HepG2 (cell line): ENCODE measurements around the gene IGFBP5. TPM values are rescaled to one million over a fixed set of nuclear protein-coding genes. Genes with fewer than 3 reads are reported as not detected.

Source experiments
- ATRX ChIP-seq: sonication (generic); formaldehyde crosslinking; IDR thresholded peaks from 2 replicates; pipeline ENCODE4 v1.4.0; 2020; ENCODE audit warnings: missing genetic modification reagents, borderline replicate concordance
- CEBPB ChIP-seq: IDR thresholded peaks from 2 replicates; pipeline ENCODE4 v1.6.1; 2011; ENCODE audit warnings: low read depth, low read length, improper control_type of control experiment, borderline replicate concordance
- ETV5 ChIP-seq: IDR thresholded peaks from 2 replicates; pipeline ENCODE4 v1.6.1; 2018; ENCODE audit warnings: missing biosample characterization, missing genetic modification reagents, inconsistent platforms, borderline replicate concordance
- FIP1L1 ChIP-seq: fragments of 200-400 bp; formaldehyde crosslinking; IDR thresholded peaks from 2 replicates; pipeline ENCODE4 v1.6.1; 2018; ENCODE audit warnings: low read depth, mild to moderate bottlenecking, low read length, moderate library complexity, borderline replicate concordance; ENCODE audit not compliant: insufficient read depth
- GTF3A ChIP-seq: sonication (generic); formaldehyde crosslinking; conservative IDR thresholded peaks from 2 replicates; pipeline ENCODE4 v1.4.0; 2020; ENCODE audit warnings: mild to moderate bottlenecking, missing genetic modification reagents
- HNRNPL ChIP-seq: fragments of 200-400 bp; formaldehyde crosslinking; IDR thresholded peaks from 2 replicates; pipeline ENCODE4 v1.6.1; 2017; ENCODE audit warnings: mild to moderate bottlenecking, low read depth, low read length
- MED1 ChIP-seq: sonication (generic); formaldehyde crosslinking; IDR thresholded peaks from 2 replicates; pipeline ENCODE4 v1.4.0; 2020; ENCODE audit warnings: missing genetic modification reagents
- MTF1 ChIP-seq: sonication (generic); formaldehyde crosslinking; IDR thresholded peaks from 2 replicates; pipeline ENCODE4 v1.5.0; 2020; ENCODE audit warnings: missing genetic modification reagents
- PBX3 ChIP-seq: sonication (generic); formaldehyde crosslinking; IDR thresholded peaks from 2 replicates; pipeline ENCODE4 v1.8.1; 2023; ENCODE audit warnings: missing genetic modification reagents, inconsistent platforms, borderline replicate concordance
- PRMT3 ChIP-seq: sonication (generic); formaldehyde crosslinking; IDR thresholded peaks from 2 replicates; pipeline ENCODE4 v1.8.1; 2022; ENCODE audit warnings: low read depth, mild to moderate bottlenecking, moderate library complexity, missing genetic modification reagents, borderline replicate concordance
- ZC3H13 ChIP-seq: sonication (generic); formaldehyde crosslinking; IDR thresholded peaks from 2 replicates; pipeline ENCODE4 v1.8.1; 2023; ENCODE audit warnings: mild to moderate bottlenecking, missing genetic modification reagents, moderate library complexity
- ZNF160 ChIP-seq: sonication (generic); formaldehyde crosslinking; IDR thresholded peaks from 2 replicates; pipeline ENCODE4 v1.8.0; 2022; ENCODE audit warnings: mild to moderate bottlenecking, inconsistent platforms, missing genetic modification reagents
- ZNF432 ChIP-seq: sonication (generic); formaldehyde crosslinking; IDR thresholded peaks from 2 replicates; pipeline ENCODE4 v1.5.0; 2020; ENCODE audit warnings: missing genetic modification reagents, mild to moderate bottlenecking, borderline replicate concordance
- ZNF552 ChIP-seq: sonication (generic); formaldehyde crosslinking; IDR thresholded peaks from 2 replicates; pipeline ENCODE4 v1.9.0; 2022; ENCODE audit warnings: missing genetic modification reagents, mild to moderate bottlenecking, borderline replicate concordance
- ZNF589 ChIP-seq: sonication (generic); formaldehyde crosslinking; conservative IDR thresholded peaks from 2 replicates; pipeline ENCODE4 v1.8.0; 2022; ENCODE audit warnings: mild to moderate bottlenecking, moderate library complexity, missing genetic modification reagents
- ZNF800 ChIP-seq: sonication (generic); formaldehyde crosslinking; IDR thresholded peaks from 2 replicates; pipeline ENCODE4 v1.4.0; 2020; ENCODE audit warnings: missing genetic modification reagents
- ZSCAN21 ChIP-seq: sonication (generic); formaldehyde crosslinking; IDR thresholded peaks from 2 replicates; pipeline ENCODE4 v1.8.0; 2022; ENCODE audit warnings: mild to moderate bottlenecking, missing genetic modification reagents, moderate library complexity, borderline replicate concordance
- polyA plus RNA-seq, 8 experiments: library from polyadenylated mRNA; depleted of rRNA in 3 of 8; stranded (reverse) in 7 of 8; unstranded in 1 of 8; fragments of >200 nt; fragmentation: Illumina TruSeq in 4 of 8; extraction: Trizol in 4 of 8; gene quantifications; 2 replicates each; pipeline versions ENCODE4 v1.2.1 to v1.2.3, GENCODE V29; 2011 to 2016; ENCODE audit warnings: low read depth in 4 of 8, missing spikeins in 1 of 8, mixed read lengths in 1 of 8; ENCODE audit not compliant: insufficient read depth in 1 of 8
- total RNA-seq, 5 experiments: library from RNA; depleted of rRNA; stranded (reverse); fragments of >200 nt; fragmentation: Illumina TruSeq; extraction: Trizol; gene quantifications; 2 replicates each; pipeline ENCODE4 v1.2.3, GENCODE V29; 2016; ENCODE audit warnings: low read depth in 1 of 5
- TF ChIP-seq, protein P1 (sequence below): sonication (generic); formaldehyde crosslinking; IDR thresholded peaks from 2 replicates; pipeline ENCODE4 v1.4.0; 2020; ENCODE audit warnings: low read depth, missing genetic modification reagents
- TF ChIP-seq, protein P2 (sequence below): sonication (generic); formaldehyde crosslinking; conservative IDR thresholded peaks from 2 replicates; pipeline ENCODE4 v1.8.0; 2022; ENCODE audit warnings: missing genetic modification reagents

The IGFBP5 gene
- total and polyA plus RNA-seq, 2 of the 13 experiments (the other 11 are each of a cell fraction or from before 2014, with no cell fraction given): 0.15 TPM; not detected in 1

GRCh38 chr2:216661639-216662375, 33.5 kb downstream of the IGFBP5 start (continued):
- TF ChIP-seq, protein P1, sequence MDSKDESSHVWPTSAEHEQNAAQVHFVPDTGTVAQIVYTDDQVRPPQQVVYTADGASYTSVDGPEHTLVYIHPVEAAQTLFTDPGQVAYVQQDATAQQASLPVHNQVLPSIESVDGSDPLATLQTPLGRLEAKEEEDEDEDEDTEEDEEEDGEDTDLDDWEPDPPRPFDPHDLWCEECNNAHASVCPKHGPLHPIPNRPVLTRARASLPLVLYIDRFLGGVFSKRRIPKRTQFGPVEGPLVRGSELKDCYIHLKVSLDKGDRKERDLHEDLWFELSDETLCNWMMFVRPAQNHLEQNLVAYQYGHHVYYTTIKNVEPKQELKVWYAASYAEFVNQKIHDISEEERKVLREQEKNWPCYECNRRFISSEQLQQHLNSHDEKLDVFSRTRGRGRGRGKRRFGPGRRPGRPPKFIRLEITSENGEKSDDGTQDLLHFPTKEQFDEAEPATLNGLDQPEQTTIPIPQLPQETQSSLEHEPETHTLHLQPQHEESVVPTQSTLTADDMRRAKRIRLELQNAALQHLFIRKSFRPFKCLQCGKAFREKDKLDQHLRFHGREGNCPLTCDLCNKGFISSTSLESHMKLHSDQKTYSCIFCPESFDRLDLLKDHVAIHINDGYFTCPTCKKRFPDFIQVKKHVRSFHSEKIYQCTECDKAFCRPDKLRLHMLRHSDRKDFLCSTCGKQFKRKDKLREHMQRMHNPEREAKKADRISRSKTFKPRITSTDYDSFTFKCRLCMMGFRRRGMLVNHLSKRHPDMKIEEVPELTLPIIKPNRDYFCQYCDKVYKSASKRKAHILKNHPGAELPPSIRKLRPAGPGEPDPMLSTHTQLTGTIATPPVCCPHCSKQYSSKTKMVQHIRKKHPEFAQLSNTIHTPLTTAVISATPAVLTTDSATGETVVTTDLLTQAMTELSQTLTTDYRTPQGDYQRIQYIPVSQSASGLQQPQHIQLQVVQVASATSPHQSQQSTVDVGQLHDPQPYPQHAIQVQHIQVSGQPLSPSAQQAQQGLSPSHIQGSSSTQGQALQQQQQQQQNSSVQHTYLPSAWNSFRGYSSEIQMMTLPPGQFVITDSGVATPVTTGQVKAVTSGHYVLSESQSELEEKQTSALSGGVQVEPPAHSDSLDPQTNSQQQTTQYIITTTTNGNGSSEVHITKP (CRISPR knock-in tag): no peak
- TF ChIP-seq GTF3A (no peak), ETV5 (CRISPR knock-in tag) (no peak), MED1 (CRISPR knock-in tag) (peak; percentile 48; the same call in 1 of the 2 replicates), HNRNPL (peak; percentile 60; the same call in 1 of the 2 replicates), ZNF800 (no peak), CEBPB (no peak), ZNF589 (CRISPR knock-in tag) (no peak), ZSCAN21 (peak; percentile 61; the same call in 1 of the 2 replicates), ATRX (CRISPR knock-in tag) (no peak), ZNF160 (no peak), ZNF432 (no peak), PRMT3 (CRISPR knock-in tag) (no peak), FIP1L1 (no peak), PBX3 (CRISPR knock-in tag) (no peak), ZNF552 (no peak), MTF1 (CRISPR knock-in tag) (no peak), ZC3H13 (CRISPR knock-in tag) (no peak)
- TF ChIP-seq, protein P2, sequence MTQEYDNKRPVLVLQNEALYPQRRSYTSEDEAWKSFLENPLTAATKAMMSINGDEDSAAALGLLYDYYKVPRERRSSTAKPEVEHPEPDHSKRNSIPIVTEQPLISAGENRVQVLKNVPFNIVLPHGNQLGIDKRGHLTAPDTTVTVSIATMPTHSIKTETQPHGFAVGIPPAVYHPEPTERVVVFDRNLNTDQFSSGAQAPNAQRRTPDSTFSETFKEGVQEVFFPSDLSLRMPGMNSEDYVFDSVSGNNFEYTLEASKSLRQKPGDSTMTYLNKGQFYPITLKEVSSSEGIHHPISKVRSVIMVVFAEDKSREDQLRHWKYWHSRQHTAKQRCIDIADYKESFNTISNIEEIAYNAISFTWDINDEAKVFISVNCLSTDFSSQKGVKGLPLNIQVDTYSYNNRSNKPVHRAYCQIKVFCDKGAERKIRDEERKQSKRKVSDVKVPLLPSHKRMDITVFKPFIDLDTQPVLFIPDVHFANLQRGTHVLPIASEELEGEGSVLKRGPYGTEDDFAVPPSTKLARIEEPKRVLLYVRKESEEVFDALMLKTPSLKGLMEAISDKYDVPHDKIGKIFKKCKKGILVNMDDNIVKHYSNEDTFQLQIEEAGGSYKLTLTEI (CRISPR knock-in tag): no peak
